Activated naive CD8-positive, alpha-beta T cell (primary cell): ENCODE results near the gene MCOLN1.

Source experiments
- H3K27ac Mint-ChIP-seq: one replicate; pipeline ENCODE4 v1.8.0; 2021; ENCODE audit warnings: mixed read lengths
- H3K27me3 Mint-ChIP-seq: one replicate; pipeline ENCODE4 v1.8.0; 2021; ENCODE audit warnings: mixed read lengths
- H3K36me3 Mint-ChIP-seq: one replicate; pipeline ENCODE4 v1.8.0; 2021; ENCODE audit warnings: mixed read lengths
- H3K4me1 Mint-ChIP-seq: one replicate; pipeline ENCODE4 v1.8.0; 2021; ENCODE audit warnings: low read depth, mixed read lengths
- H3K4me3 Mint-ChIP-seq: one replicate; pipeline ENCODE4 v1.8.0; 2021; ENCODE audit warnings: mild to moderate bottlenecking, mixed read lengths
- H3K9me3 Mint-ChIP-seq: one replicate; pipeline ENCODE4 v1.8.0; 2021; ENCODE audit warnings: low read depth, mixed read lengths

Gene MCOLN1

DNA sequence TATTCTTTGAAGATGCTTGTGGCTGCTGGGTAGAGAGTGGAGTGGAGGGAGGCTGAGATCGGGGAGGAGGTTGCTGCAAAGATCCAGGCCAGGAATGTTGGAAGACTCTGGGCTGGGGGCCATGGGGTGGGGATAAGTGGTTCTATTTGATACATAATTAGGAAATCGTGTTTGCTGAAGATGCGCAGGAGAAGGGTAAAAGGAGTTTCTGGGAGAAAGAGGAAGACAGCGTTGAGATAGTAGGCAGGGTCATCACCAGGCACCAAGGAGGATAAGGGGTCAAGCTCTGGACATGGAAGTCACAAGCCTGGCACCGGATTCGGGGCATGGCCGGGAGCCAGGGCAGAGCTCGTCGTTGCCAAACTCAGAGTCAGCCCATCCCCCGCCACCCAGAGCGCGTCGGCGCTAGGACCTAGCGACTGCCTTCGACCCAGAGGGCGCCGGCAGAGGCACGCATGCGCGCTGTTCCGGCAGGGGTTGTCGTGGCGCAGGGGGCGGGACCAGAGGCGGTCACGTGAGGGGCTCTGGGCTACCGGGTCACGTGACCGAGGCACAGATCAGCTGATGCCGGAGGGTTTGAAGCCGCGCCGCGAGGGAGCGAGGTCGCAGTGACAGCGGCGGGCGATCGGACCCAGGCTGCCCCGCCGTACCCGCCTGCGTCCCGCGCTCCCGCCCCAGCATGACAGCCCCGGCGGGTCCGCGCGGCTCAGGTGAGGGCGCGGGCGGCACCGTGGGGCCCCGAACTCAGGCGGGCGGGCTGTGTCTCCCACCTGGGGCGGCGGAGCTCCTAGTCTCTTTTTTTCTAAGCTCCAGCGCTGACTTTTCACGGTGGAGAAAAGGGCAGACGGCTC, at the start of gene MCOLN1:
Gene MCOLN1, plus strand, starts transcription at position 553 of the 851 bp plus-strand sequence. Its CDS starts 127 bp downstream, at position 680.
- no peaks in the 10 kb centered on the region for H3K27me3 Mint-ChIP-seq
- peak within 1 kb of the TSS; percentile 78 for H3K4me3 Mint-ChIP-seq
- H3K4me1 Mint-ChIP-seq: peaks cover 14% of the 10 kb centered on the region
- H3K36me3 Mint-ChIP-seq: no peaks in the 10 kb centered on the region
- H3K9me3 Mint-ChIP-seq: no peaks in the 10 kb centered on the region
- peak within 1 kb of the TSS; percentile 28 for H3K27ac Mint-ChIP-seq

DNA sequence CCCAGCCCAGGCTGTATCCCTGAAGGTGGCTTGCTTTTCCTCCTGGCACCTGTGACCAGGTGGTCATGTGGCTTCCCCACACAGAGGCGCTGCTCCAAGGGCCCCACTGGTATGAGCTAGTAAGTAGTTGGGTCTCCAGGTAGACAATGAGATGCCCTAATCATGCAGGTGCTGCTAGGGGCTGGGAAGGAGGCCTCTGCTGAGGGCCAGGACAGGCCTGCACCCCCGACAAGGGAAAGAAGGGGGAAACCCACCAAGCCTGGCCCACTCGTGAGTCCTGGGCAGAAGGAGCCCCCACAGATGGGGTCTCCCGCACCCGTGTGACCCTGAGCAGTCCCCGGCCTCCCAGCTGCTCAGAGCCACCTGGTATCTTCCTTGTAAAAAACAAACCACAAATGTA, 46.8 kb upstream of the MCOLN1 start:
- Mint-ChIP-seq H3K27ac (peak overlapping the region; percentile 41), H3K9me3 (no peaks in the 10 kb centered on the region), H3K4me1 (no peaks in the 10 kb centered on the region), H3K27me3 (no peaks in the 10 kb centered on the region), H3K36me3 (no peaks in the 10 kb centered on the region), H3K4me3 (no peak overlapping the region)

DNA sequence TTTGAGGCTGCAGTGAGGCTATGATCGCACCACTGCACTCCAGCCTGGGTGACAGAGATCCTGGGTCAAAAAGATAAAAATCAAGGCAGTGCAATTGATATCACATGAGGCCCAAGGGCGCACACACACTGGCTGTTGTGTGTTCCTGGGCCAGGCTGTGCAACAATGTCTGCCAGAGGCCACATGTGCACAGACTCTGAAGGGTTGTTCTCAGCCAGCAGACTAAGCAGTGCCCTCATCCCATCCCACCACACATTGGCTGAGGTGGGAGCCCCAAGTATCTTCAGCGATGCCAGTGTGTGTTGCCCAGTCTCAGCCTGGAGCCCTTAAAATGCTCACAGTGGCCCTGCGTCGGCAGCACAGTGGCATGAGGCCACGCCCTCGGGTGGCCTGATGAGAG, 46.2 kb upstream of the MCOLN1 start:
- Mint-ChIP-seq H3K9me3 (no peaks in the 10 kb centered on the region), H3K36me3 (no peaks in the 10 kb centered on the region), H3K4me1 (no peaks in the 10 kb centered on the region), H3K4me3 (no peak overlapping the region), H3K27me3 (no peaks in the 10 kb centered on the region), H3K27ac (peak overlapping the region; percentile 41)

DNA sequence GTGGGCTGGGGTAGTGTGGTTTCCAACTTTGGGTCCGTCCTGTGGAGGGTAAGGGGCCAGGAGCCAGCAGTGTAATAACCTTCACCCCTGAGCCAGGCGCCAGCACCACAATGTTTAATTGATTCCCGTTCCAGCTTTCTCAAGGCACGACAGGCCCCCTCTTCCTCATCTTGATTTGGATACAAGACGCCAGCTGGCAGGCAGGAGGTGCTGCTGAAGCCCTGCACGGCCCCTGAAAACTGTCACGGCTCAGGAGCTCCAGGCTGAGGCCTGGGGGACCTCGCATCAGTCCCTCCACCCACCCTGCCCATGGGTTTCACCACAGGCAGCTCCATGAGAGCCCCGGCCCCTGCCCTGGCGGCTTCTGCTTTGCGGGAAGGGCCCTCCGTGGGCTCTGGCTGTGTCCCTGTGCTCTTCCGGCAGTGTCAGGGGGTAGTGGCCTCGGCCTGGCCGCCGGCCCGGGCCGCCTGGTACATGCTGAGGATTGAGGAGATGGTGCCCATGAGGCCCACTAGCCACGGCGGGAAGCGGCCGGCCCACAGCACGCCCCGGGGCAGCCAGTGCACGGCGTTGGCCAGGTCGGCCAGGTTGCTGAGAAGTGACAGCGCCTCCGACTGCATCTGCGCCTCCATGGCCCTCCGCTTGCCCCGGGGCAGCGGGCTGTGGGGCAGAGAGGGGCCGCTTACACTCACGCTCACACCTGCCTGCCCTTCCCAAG, 45.5 kb upstream of the MCOLN1 start:
- Mint-ChIP-seq H3K9me3 (no peaks in the 10 kb centered on the region), H3K4me1 (no peaks in the 10 kb centered on the region), H3K4me3 (no peak overlapping the region), H3K36me3 (no peaks in the 10 kb centered on the region), H3K27ac (no peak overlapping the region), H3K27me3 (no peaks in the 10 kb centered on the region)

DNA sequence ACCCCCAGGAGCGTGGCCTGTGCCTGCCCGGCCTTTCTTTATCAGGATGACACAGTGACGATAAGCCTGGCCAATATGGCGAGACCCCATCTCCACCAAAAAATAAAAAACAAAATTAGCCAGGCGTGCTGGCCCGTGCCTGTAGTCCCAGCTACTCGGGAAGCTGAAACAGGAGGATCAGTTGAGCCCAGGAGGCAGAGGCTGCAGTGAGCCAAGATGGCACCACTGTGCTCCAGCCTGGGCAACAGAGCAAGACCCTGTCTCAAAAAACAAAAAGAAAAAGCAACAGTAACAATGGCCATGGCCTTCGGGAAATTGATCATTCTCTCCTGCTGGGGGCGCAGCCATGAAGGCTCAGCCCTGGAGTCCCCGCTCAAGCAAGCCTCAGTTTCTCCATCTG, 44.7 kb upstream of the MCOLN1 start:
- H3K36me3 Mint-ChIP-seq: no peaks in the 10 kb centered on the region
- H3K4me3 Mint-ChIP-seq: no peak overlapping the region
- no peaks in the 10 kb centered on the region for H3K27me3 Mint-ChIP-seq

DNA sequence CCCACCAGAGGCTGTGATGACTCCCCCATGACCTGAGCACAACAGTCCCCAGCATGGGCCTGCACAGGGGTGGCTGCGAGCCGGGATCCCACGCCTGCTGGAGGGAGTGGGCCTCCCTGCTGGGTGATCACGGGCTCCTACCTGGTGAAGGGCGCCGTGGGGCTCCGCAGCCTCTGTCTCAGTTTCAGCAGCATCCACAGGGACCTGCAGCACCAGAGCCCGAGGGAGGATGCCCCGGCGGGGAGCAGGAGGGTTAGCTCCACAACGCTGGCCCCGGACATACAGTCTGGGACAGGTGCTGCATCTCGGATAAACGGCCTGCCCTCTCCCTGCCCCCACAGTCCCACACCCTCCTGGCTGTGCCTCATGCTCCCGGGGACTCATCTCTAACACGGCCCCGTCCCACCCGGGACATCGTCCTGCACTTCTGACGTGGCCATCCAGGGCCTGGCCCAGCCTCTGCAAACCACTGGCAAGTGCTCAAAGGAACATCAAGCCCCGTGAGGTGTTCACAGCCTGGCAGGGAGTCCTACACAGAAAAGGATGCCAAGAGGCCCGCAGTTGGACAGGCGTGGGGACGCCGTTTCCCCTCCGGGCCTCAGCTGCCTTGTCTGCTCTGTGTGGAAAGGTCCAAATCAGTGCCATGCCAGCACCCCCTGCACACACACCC, 44.1 kb upstream of the MCOLN1 start:
- Mint-ChIP-seq H3K36me3 (no peaks in the 10 kb centered on the region), H3K27me3 (no peaks in the 10 kb centered on the region), H3K9me3 (no peaks in the 10 kb centered on the region), H3K4me1 (peaks cover 3% of the 10 kb centered on the region), H3K4me3 (no peak overlapping the region), H3K27ac (no peak overlapping the region)

More for the DNA sequence above, 44.7 kb upstream of the MCOLN1 start:
- Mint-ChIP-seq H3K9me3 (no peaks in the 10 kb centered on the region), H3K4me1 (no peaks in the 10 kb centered on the region), H3K27ac (no peak overlapping the region)

DNA sequence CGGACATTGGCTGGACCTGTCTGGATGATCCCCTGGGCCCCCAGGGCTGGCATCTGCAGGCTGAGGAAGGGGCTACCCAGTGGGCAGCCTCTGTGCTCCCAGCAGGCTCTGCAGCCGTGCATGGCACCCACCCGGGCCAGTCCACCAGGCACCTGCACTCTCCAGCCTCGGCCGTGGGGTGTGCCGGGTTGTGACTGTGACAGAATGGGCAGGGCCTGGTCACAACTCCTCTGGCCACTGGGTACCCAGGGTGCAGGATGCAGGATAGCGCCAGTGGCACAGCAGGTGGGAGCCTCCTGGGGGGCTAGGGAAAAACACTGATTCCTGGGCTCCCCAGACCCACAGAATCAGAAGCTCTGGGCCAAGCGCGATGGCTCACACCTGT, 43.6 kb upstream of the MCOLN1 start:
- Mint-ChIP-seq H3K27me3 (no peaks in the 10 kb centered on the region), H3K4me3 (no peak overlapping the region), H3K4me1 (peaks cover 9% of the 10 kb centered on the region), H3K9me3 (no peaks in the 10 kb centered on the region), H3K36me3 (no peaks in the 10 kb centered on the region), H3K27ac (no peak overlapping the region)

DNA sequence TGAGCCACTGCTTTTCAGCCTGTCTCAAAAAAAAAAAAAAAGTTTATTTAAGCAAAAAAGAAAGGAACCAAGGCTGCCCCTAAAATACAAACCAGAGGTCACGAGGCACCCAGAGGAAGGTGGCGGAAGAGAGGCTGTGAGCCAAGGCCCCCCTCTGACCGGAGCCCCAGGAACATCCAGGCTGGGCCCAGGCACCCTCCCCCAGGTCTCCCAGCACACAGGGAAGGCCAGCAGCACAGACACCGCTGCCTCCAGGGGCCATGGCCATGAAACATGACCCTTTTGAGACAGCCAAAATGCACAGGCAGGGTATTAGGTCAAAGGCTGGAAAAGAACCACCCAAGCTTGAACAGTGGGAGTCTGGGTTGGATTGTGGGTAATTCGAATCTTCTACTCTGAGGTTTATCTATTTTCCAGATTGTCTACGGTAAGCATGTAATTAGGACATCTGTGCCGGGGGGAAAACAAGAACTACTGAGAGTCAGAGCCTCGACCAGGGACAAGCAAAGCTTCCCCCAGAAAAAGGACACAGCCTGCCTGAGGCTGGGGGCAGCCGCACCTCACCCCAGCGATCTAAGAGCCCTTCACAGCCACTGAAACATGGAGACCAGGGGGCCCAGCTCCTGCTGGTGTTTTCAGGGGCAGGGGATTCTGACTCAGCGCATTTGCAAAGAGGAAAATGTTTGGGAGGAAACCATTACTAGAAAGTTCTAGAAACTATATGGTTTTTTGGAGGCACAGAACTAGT, 42.0 kb upstream of the MCOLN1 start:
- H3K9me3 Mint-ChIP-seq: no peaks in the 10 kb centered on the region
- no peaks in the 10 kb centered on the region for H3K27me3 Mint-ChIP-seq
- peak overlapping the region; percentile 17 for H3K27ac Mint-ChIP-seq
- H3K4me1 Mint-ChIP-seq: peaks cover 12% of the 10 kb centered on the region
- H3K4me3 Mint-ChIP-seq: no peak overlapping the region
- no peaks in the 10 kb centered on the region for H3K36me3 Mint-ChIP-seq

DNA sequence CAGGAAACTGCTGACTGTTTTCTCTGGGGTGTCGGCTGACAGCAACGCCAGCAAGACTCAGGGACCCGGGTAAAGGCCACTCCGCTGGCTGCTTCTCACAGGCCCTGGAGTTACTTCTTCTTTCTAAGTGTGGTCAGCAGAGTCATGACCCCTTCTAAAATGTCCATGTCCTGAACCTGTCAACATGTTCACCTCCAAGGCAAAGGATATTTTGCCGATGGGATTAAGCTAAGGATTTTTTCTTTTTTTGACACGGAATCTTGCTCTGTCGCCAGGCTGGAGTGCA, 41.5 kb upstream of the MCOLN1 start:
- Mint-ChIP-seq H3K4me3 (no peak overlapping the region), H3K9me3 (no peaks in the 10 kb centered on the region), H3K27me3 (no peaks in the 10 kb centered on the region), H3K4me1 (peaks cover 12% of the 10 kb centered on the region), H3K36me3 (no peaks in the 10 kb centered on the region), H3K27ac (no peak overlapping the region)

DNA sequence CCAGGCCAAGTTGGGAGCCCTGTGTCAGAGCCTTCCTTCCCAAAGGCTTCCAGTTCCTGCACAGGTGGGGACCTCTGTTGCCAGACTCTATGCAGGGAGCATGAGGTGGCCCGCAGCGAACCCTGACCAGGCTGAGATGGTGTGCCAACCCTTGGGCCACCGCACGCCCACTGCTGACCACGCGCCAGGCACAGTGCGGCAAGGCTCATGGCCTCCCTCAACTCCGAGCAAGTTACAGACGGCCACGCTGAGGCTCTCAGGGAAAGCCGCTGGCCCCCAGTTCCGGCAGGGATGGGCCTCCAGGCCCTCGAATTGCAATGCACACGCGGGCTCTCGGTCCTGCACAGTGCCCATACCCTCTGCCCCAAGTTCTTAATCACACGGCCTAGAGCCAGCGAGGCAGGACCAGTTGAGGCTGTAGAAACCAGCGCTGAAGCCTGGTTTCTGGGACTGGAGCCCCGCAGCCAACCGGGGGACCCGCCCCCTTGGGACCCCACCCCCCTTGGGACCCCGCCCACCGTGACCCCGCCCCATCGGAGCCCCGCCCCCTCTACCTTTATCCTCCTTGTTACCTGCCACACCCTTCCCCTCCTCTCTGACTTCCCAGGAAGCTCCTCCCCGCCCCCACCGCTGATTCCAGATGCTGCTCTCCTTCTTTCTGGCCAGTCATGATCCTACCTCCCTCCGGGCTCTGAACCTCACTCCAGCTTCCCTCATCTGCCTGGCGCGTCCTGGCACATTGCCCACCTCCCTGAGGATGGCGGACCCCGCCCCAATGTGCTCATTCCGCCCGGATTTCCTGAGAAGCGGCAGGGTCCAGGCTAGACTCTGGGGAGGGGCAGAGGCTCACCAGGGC, 39.6 kb upstream of the MCOLN1 start:
- Mint-ChIP-seq H3K27ac (no peak overlapping the region), H3K4me1 (peaks cover 12% of the 10 kb centered on the region), H3K27me3 (no peaks in the 10 kb centered on the region), H3K4me3 (no peak overlapping the region), H3K36me3 (no peaks in the 10 kb centered on the region), H3K9me3 (no peaks in the 10 kb centered on the region)

DNA sequence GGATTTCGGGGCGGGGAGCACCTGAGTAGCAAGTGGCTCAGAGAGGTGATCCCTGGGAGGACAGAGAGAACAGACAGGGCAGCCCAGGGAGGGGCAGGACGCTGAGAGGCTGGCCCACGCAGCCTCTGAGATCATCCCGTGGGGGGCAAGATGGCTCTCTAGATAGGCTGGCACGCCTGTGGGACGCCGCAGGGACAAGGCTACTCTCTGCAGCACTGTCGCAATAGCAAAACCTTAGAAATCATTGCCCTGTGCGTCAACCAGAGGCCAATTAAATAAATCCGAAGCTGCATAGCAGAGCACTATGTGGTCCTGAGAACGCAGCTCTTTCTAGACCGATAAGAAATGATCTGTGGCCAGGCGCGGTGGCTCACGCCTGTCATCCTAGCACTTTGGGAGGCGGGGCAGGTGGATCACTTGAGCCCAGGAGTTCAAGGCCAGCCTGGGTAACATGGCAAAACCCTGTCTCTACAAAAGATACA, 38.7 kb upstream of the MCOLN1 start:
- no peaks in the 10 kb centered on the region for H3K9me3 Mint-ChIP-seq
- no peak overlapping the region for H3K4me3 Mint-ChIP-seq
- peaks cover 12% of the 10 kb centered on the region for H3K4me1 Mint-ChIP-seq
- H3K27ac Mint-ChIP-seq: no peak overlapping the region
- H3K27me3 Mint-ChIP-seq: no peaks in the 10 kb centered on the region
- no peaks in the 10 kb centered on the region for H3K36me3 Mint-ChIP-seq

DNA sequence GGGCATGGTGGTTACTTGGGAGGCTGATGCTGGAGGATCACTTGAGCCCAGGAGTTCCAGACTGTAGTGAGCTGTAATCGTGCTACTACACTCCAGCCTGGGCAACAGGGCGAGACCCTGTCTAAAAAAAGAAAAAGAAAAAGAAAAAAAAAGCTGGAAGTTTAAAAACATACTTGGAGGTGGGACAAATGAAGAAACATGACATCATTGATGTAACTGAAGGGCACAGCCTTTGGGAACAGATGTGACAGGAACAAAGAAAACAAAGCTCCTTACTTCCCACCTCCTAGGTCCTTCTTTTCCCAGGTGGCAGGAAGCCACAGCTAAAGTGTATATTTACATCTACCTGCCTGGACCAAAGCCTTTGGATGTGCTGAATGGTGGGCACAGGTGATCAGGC, 35.5 kb upstream of the MCOLN1 start:
- no peaks in the 10 kb centered on the region for H3K36me3 Mint-ChIP-seq
- H3K27me3 Mint-ChIP-seq: no peaks in the 10 kb centered on the region
- H3K9me3 Mint-ChIP-seq: no peaks in the 10 kb centered on the region
- H3K4me3 Mint-ChIP-seq: peak overlapping the region; percentile 42
- H3K4me1 Mint-ChIP-seq: peaks cover 22% of the 10 kb centered on the region
- H3K27ac Mint-ChIP-seq: no peak overlapping the region

DNA sequence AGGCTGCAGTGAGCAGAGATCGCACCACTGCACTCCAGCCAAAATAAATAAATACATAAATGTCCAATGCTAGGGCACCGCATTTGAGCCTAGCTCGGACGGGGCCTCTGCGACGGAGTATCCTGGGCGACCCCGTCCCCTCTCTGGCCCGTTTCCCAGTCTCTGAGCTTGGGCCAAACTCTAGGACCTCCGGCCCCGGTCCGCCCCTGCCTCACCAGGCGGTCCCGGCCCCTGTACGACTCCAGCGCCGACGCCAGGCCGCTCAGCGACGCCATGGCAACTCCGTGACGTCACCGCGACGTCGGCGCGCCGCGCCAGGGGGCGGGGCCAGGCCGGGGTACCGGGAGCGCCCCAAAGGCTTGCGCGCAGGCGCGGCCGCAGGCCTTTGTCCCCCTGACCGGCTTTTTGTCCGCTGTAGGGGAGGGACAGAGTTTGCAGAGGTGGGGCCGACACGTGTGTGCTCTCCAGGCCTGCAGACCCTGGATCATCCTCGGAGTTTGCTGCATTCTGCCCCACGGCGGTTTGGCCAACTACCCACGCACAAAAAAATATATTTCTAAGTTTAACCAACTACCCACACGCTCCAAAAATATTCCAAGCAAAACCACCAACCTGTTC, 33.6 kb upstream of the MCOLN1 start, which contains the start of gene PEX11G:
Gene PEX11G, minus strand, starts transcription at position 300 of the 618 bp plus-strand sequence. Its CDS starts 25 bp downstream, at position 275.
- no peaks in the 10 kb centered on the region for H3K9me3 Mint-ChIP-seq
- peaks cover 20% of the 10 kb centered on the region for H3K4me1 Mint-ChIP-seq
- H3K36me3 Mint-ChIP-seq: no peaks in the 10 kb centered on the region
- H3K27me3 Mint-ChIP-seq: no peaks in the 10 kb centered on the region
- H3K4me3 Mint-ChIP-seq: peak within 1 kb of the TSS; percentile 91
- H3K27ac Mint-ChIP-seq: peak within 1 kb of the TSS; percentile 92
